ENCODE data around the gene XCL1. TPM values are rescaled to one million over a fixed set of nuclear protein-coding genes. Genes with fewer than 3 reads are reported as not detected.

Gene XCL1
- total RNA-seq, 1 donor from 2014 or later, result 1.2 TPM

GRCh38 chr1:168583571-168583970 is 7.2 kb downstream of the XCL1 start:
- intact Hi-C loops (cut with DNase I), result no loop called here
- DNase-seq, result no peak
- no peak for ATAC-seq
- Histone ChIP-seq H3K36me3 (no peaks in the 10 kb centered on the region), H3K27me3 (ENCODE audit: low read depth) (no peaks in the 10 kb centered on the region), H3K27ac (no peak overlapping the region), H3K9me3 (no peaks in the 10 kb centered on the region), H3K4me3 (no peak overlapping the region), H3K4me1 (no peaks in the 10 kb centered on the region)
- TF ChIP-seq CTCF (IDR thresholded peaks at IDR 0.05), result no peak

GRCh38 chr1:168585191-168585590 is 8.8 kb downstream of the XCL1 start:
- H3K27me3 ChIP-seq (ENCODE audit: low read depth), result no peaks in the 10 kb centered on the region
- intact Hi-C loops (cut with DNase I), result no loop called here
- no peak for TF ChIP-seq CTCF (IDR thresholded peaks at IDR 0.05)
- no peak overlapping the region for H3K4me3 ChIP-seq
- no peak for DNase-seq
- H3K9me3 ChIP-seq, result no peaks in the 10 kb centered on the region
- no peak for ATAC-seq
- H3K36me3 ChIP-seq, result no peaks in the 10 kb centered on the region
- H3K4me1 ChIP-seq, result no peaks in the 10 kb centered on the region
- no peak overlapping the region for H3K27ac ChIP-seq

GRCh38 chr1:168585937-168586336 is 9.5 kb downstream of the XCL1 start:
- intact Hi-C loops (cut with DNase I), result no loop called here
- Histone ChIP-seq H3K9me3 (no peaks in the 10 kb centered on the region), H3K27ac (no peak overlapping the region), H3K36me3 (no peaks in the 10 kb centered on the region), H3K27me3 (ENCODE audit: low read depth) (no peaks in the 10 kb centered on the region), H3K4me1 (no peaks in the 10 kb centered on the region), H3K4me3 (no peak overlapping the region)
- TF ChIP-seq CTCF (IDR thresholded peaks at IDR 0.05), result no peak
- ATAC-seq (no peak), DNase-seq (no peak)

GRCh38 chr1:168589167-168589566 is 12.8 kb downstream of the XCL1 start:
- Histone ChIP-seq H3K36me3 (no peaks in the 10 kb centered on the region), H3K27ac (no peak overlapping the region), H3K27me3 (ENCODE audit: low read depth) (no peaks in the 10 kb centered on the region), H3K4me3 (no peak overlapping the region), H3K9me3 (no peaks in the 10 kb centered on the region), H3K4me1 (no peaks in the 10 kb centered on the region)
- TF ChIP-seq CTCF (IDR thresholded peaks at IDR 0.05), result no peak
- intact Hi-C loops (cut with DNase I), result no loop called here
- DNase-seq (no peak), ATAC-seq (no peak)

- ATAC-seq (no peak), DNase-seq (no peak)
- Histone ChIP-seq H3K4me1 (no peaks in the 10 kb centered on the region), H3K27ac (no peak overlapping the region), H3K36me3 (no peaks in the 10 kb centered on the region), H3K27me3 (ENCODE audit: low read depth) (no peaks in the 10 kb centered on the region), H3K9me3 (no peaks in the 10 kb centered on the region), H3K4me3 (no peak overlapping the region)
- intact Hi-C loops (cut with DNase I), result no loop called here
- TF ChIP-seq CTCF (IDR thresholded peaks at IDR 0.05), result no peak
Observed at GRCh38 chr1:168591066-168591465, 14.7 kb downstream of the XCL1 start.
